ENCODE data around the gene CTU2.

The CTU2 gene

GRCh38 chr16:88730632-88731607 is 24.6 kb downstream of the CTU2 start:
- DNase-seq (ENCODE audit: low spot score): no peak

GRCh38 chr16:88731699-88732098 is 25.4 kb downstream of the CTU2 start:
- DNase-seq (ENCODE audit: low spot score): no peak

GRCh38 chr16:88732172-88732960 is 26.1 kb downstream of the CTU2 start:
- DNase-seq (ENCODE audit: low spot score): no peak

- no peak for DNase-seq (ENCODE audit: low spot score)
Observed at GRCh38 chr16:88732961-88733294, 26.6 kb downstream of the CTU2 start.

- no peak for DNase-seq (ENCODE audit: low spot score)
Observed at GRCh38 chr16:88733630-88734360, 27.5 kb downstream of the CTU2 start.

- no peak for DNase-seq (ENCODE audit: low spot score)
Observed at GRCh38 chr16:88734361-88734728, 28.0 kb downstream of the CTU2 start.

GRCh38 chr16:88735121-88735520 is 28.8 kb downstream of the CTU2 start:
- DNase-seq (ENCODE audit: low spot score): no peak

- DNase-seq (ENCODE audit: low spot score): no peak
Observed at GRCh38 chr16:88735616-88736015, 29.3 kb downstream of the CTU2 start.

- no peak for DNase-seq (ENCODE audit: low spot score)
Observed at GRCh38 chr16:88736088-88736487, 29.8 kb downstream of the CTU2 start.

GRCh38 chr16:88736496-88736895 is 30.2 kb downstream of the CTU2 start:
- DNase-seq (ENCODE audit: low spot score): no peak

- DNase-seq (ENCODE audit: low spot score): peak; percentile 71
Observed at GRCh38 chr16:88737298-88738150, 31.2 kb downstream of the CTU2 start.

GRCh38 chr16:88738151-88739084 is 32.1 kb downstream of the CTU2 start:
- no peak for DNase-seq (ENCODE audit: low spot score)

GRCh38 chr16:88739139-88739976 is 33.1 kb downstream of the CTU2 start:
- no peak for DNase-seq (ENCODE audit: low spot score)

- no peak for DNase-seq (ENCODE audit: low spot score)
Observed at GRCh38 chr16:88739977-88740726, 33.8 kb downstream of the CTU2 start.

GRCh38 chr16:88740727-88741055 is 34.4 kb downstream of the CTU2 start:
- DNase-seq (ENCODE audit: low spot score): no peak

GRCh38 chr16:88741368-88741767 is 35.1 kb downstream of the CTU2 start:
- DNase-seq (ENCODE audit: low spot score): no peak

- no peak for DNase-seq (ENCODE audit: low spot score)
Observed at GRCh38 chr16:88742896-88743605, 36.7 kb downstream of the CTU2 start.

All from CD4-positive, alpha-beta T cell treated with Interleukin-2 at 100 ng/mL for 4 hours (primary cell).